ENCODE results near the gene DVL3.

The DVL3 gene

GRCh38 chr3:184176377-184177330 is 21.5 kb downstream of the DVL3 start:
- Mint-ChIP-seq H3K27me3 (no peaks in the 10 kb centered on the region), H3K27ac (no peak overlapping the region), H3K36me3 (peaks cover 42% of the 10 kb centered on the region), H3K9me3 (no peaks in the 10 kb centered on the region), H3K4me3 (peak overlapping the region; percentile 91), H3K4me1 (peaks cover 30% of the 10 kb centered on the region)
- CTCF ChIA-PET = interaction anchor here (0.6 to 1.0 kb wide), 2 partner anchors 129 to 389 kb away, joined by 3 read pairs; no protein-coding TSS in a partner anchor
- DNase-seq = no peak

- peaks cover 30% of the 10 kb centered on the region for H3K4me1 Mint-ChIP-seq
- peaks cover 43% of the 10 kb centered on the region for H3K36me3 Mint-ChIP-seq
- CTCF ChIA-PET = interaction anchor here (1.0 kb wide), 1 partner anchor 128 kb away, joined by 3 read pairs; no protein-coding TSS in a partner anchor
- no peaks in the 10 kb centered on the region for H3K27me3 Mint-ChIP-seq
- H3K4me3 Mint-ChIP-seq = no peak overlapping the region
- DNase-seq = no peak
- no peak overlapping the region for H3K27ac Mint-ChIP-seq
- no peaks in the 10 kb centered on the region for H3K9me3 Mint-ChIP-seq
Measured at GRCh38 chr3:184177331-184177731, 22.2 kb downstream of the DVL3 start.

- Mint-ChIP-seq H3K4me1 (peaks cover 30% of the 10 kb centered on the region), H3K36me3 (peaks cover 48% of the 10 kb centered on the region), H3K27me3 (no peaks in the 10 kb centered on the region), H3K27ac (no peak overlapping the region), H3K9me3 (no peaks in the 10 kb centered on the region), H3K4me3 (no peak overlapping the region)
- no peak for DNase-seq
- CTCF ChIA-PET = no interaction called here
Measured at GRCh38 chr3:184177767-184178306, 22.7 kb downstream of the DVL3 start.

GRCh38 chr3:184178521-184179138 is 23.5 kb downstream of the DVL3 start:
- peaks cover 55% of the 10 kb centered on the region for H3K36me3 Mint-ChIP-seq
- no peak overlapping the region for H3K4me3 Mint-ChIP-seq
- no peaks in the 10 kb centered on the region for H3K9me3 Mint-ChIP-seq

GRCh38 chr3:184180165-184180564 is 25.0 kb downstream of the DVL3 start:
- Mint-ChIP-seq H3K27ac (no peak overlapping the region), H3K27me3 (no peaks in the 10 kb centered on the region), H3K4me1 (peaks cover 31% of the 10 kb centered on the region), H3K9me3 (no peaks in the 10 kb centered on the region), H3K36me3 (peaks cover 63% of the 10 kb centered on the region), H3K4me3 (no peak overlapping the region)
- no peak for DNase-seq
- CTCF ChIA-PET = interaction anchor here (1.3 kb wide), 1 partner anchor 48 kb away, joined by 3 read pairs; no protein-coding TSS in a partner anchor

More at GRCh38 chr3:184178521-184179138, 23.5 kb downstream of the DVL3 start:
- CTCF ChIA-PET = interaction anchor here (1.3 kb wide), 1 partner anchor 49 kb away, joined by 3 read pairs; no protein-coding TSS in a partner anchor
- Mint-ChIP-seq H3K27ac (peak overlapping the region; percentile 45), H3K27me3 (no peaks in the 10 kb centered on the region), H3K4me1 (peaks cover 29% of the 10 kb centered on the region)
- no peak for DNase-seq

GRCh38 chr3:184181596-184181995 is 26.4 kb downstream of the DVL3 start:
- no peak for DNase-seq
- CTCF ChIA-PET = no interaction called here
- Mint-ChIP-seq H3K27me3 (no peaks in the 10 kb centered on the region), H3K36me3 (peaks cover 64% of the 10 kb centered on the region), H3K4me1 (peaks cover 23% of the 10 kb centered on the region), H3K27ac (no peak overlapping the region), H3K4me3 (no peak overlapping the region), H3K9me3 (no peaks in the 10 kb centered on the region)

- DNase-seq = no peak
- Mint-ChIP-seq H3K9me3 (no peaks in the 10 kb centered on the region), H3K27ac (no peak overlapping the region), H3K4me1 (peaks cover 30% of the 10 kb centered on the region), H3K36me3 (peaks cover 64% of the 10 kb centered on the region), H3K27me3 (no peaks in the 10 kb centered on the region), H3K4me3 (no peak overlapping the region)
- CTCF ChIA-PET = interaction anchor here (0.6 to 0.9 kb wide), 2 partner anchors 38 to 164 kb away, joined by 3 to 4 read pairs; no protein-coding TSS in a partner anchor
Measured at GRCh38 chr3:184183679-184184078, 28.5 kb downstream of the DVL3 start.

GRCh38 chr3:184184546-184185230 is 29.5 kb downstream of the DVL3 start:
- H3K36me3 Mint-ChIP-seq = peaks cover 66% of the 10 kb centered on the region

GRCh38 chr3:184185461-184186183 is 30.4 kb downstream of the DVL3 start:
- peak overlapping the region; percentile 92 for H3K27ac Mint-ChIP-seq
- H3K36me3 Mint-ChIP-seq = peaks cover 63% of the 10 kb centered on the region
- H3K9me3 Mint-ChIP-seq = no peaks in the 10 kb centered on the region
- H3K27me3 Mint-ChIP-seq = no peaks in the 10 kb centered on the region
- DNase-seq = peak; percentile 99
- CTCF ChIA-PET = no interaction called here
- H3K4me1 Mint-ChIP-seq = peaks cover 32% of the 10 kb centered on the region
- peak overlapping the region; percentile 100 for H3K4me3 Mint-ChIP-seq

More at GRCh38 chr3:184184546-184185230, 29.5 kb downstream of the DVL3 start:
- peaks cover 32% of the 10 kb centered on the region for H3K4me1 Mint-ChIP-seq
- peak overlapping the region; percentile 100 for H3K4me3 Mint-ChIP-seq
- CTCF ChIA-PET = no interaction called here
- no peaks in the 10 kb centered on the region for H3K9me3 Mint-ChIP-seq
- peak overlapping the region; percentile 72 for H3K27ac Mint-ChIP-seq
- no peaks in the 10 kb centered on the region for H3K27me3 Mint-ChIP-seq
- no peak for DNase-seq

GRCh38 chr3:184186184-184186901 is 31.2 kb downstream of the DVL3 start, which contains the start of gene ABCF3:
Gene ABCF3, plus strand, starts transcription at chr3:184186199. Its CDS starts 9 bp downstream, at chr3:184186208.
- H3K27ac Mint-ChIP-seq = peak within 1 kb of the TSS; percentile 92
- no peaks in the 10 kb centered on the region for H3K27me3 Mint-ChIP-seq
- CTCF ChIA-PET = interaction anchor here (0.9 kb wide), 1 partner anchor 41 kb away, joined by 3 read pairs; no protein-coding TSS in a partner anchor
- peak within 1 kb of the TSS; percentile 100 for H3K4me3 Mint-ChIP-seq
- H3K9me3 Mint-ChIP-seq = no peaks in the 10 kb centered on the region
- peaks cover 32% of the 10 kb centered on the region for H3K4me1 Mint-ChIP-seq
- peaks cover 63% of the 10 kb centered on the region for H3K36me3 Mint-ChIP-seq
- DNase-seq = no peak

GRCh38 chr3:184186902-184187207 is 31.7 kb downstream of the DVL3 start:
- H3K9me3 Mint-ChIP-seq = no peaks in the 10 kb centered on the region
- H3K36me3 Mint-ChIP-seq = peaks cover 59% of the 10 kb centered on the region
- peaks cover 32% of the 10 kb centered on the region for H3K4me1 Mint-ChIP-seq
- no peaks in the 10 kb centered on the region for H3K27me3 Mint-ChIP-seq
- no peak for DNase-seq
- CTCF ChIA-PET = interaction anchor here (0.9 kb wide), 1 partner anchor 41 kb away, joined by 3 read pairs; no protein-coding TSS in a partner anchor
- peak overlapping the region; percentile 92 for H3K27ac Mint-ChIP-seq
- H3K4me3 Mint-ChIP-seq = peak overlapping the region; percentile 100

- Mint-ChIP-seq H3K27ac (no peak overlapping the region), H3K4me1 (peaks cover 32% of the 10 kb centered on the region), H3K9me3 (no peaks in the 10 kb centered on the region), H3K36me3 (peaks cover 59% of the 10 kb centered on the region), H3K27me3 (no peaks in the 10 kb centered on the region), H3K4me3 (peak overlapping the region; percentile 5)
- no peak for DNase-seq
- CTCF ChIA-PET = interaction anchor here (1.0 to 1.4 kb wide), 2 partner anchors 40 to 62 kb away, joined by 3 to 4 read pairs; no protein-coding TSS in a partner anchor
Measured at GRCh38 chr3:184188080-184188479, 32.9 kb downstream of the DVL3 start.

GRCh38 chr3:184189421-184189820 is 34.2 kb downstream of the DVL3 start:
- no peaks in the 10 kb centered on the region for H3K9me3 Mint-ChIP-seq
- H3K36me3 Mint-ChIP-seq = peaks cover 57% of the 10 kb centered on the region
- DNase-seq = no peak
- CTCF ChIA-PET = no interaction called here
- no peak overlapping the region for H3K27ac Mint-ChIP-seq
- peaks cover 28% of the 10 kb centered on the region for H3K4me1 Mint-ChIP-seq
- H3K4me3 Mint-ChIP-seq = no peak overlapping the region
- no peaks in the 10 kb centered on the region for H3K27me3 Mint-ChIP-seq

All from activated naive CD4-positive, alpha-beta T cell treated with anti-CD3 and anti-CD28 coated beads, Interleukin-2, amount 10 ng/mL, durations not matched to agents 7 days and 5 days (primary cell).